ENCODE results near the gene OSBPL9. TPM values are rescaled to one million over a fixed set of nuclear protein-coding genes. Genes with fewer than 3 reads are reported as not detected.

The OSBPL9 gene
- polyA plus RNA-seq, 1 donor (not counting 4 experiments of a cell fraction or from before 2014, with no cell fraction given), result 62.7 TPM

DNA sequence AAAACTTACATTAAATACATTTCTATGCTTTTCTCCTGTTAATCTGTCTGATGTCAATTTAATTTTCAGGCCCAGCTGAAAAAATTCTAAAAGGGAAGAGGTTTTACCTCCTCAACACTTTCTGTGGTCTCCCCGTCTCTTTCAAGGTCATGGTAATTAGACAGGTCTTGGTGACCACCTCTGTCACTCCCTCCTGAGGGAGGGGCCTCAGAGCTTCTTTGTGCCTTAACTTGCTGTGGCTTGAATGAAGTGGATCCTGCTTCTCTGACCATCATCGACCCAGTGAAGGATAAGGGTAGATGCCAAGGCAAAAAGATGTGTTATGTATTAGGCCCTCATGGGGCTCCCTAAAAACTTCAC is 40.8 kb upstream of the OSBPL9 start:
- no peak overlapping the region for H3K4me3 ChIP-seq (ENCODE audit: control insufficient read depth in 2 of 3, extremely low read depth in 1 of 3, insufficient read depth in 2 of 3, low read depth in 1 of 3, low read length in 3 of 3)
- H3K36me3 ChIP-seq (ENCODE audit: control insufficient read depth in 2 of 2, extremely low read depth in 1 of 2, insufficient read depth in 2 of 2, low read length in 2 of 2), result no peaks in the 10 kb centered on the region
- TF ChIP-seq EZH2 (IDR thresholded peaks at IDR 0.05; ENCODE audit: low read length), result no peak
- no peak for TF ChIP-seq CTCF (optimal IDR thresholded peaks at IDR 0.05 in 1 of 3, IDR thresholded peaks at IDR 0.05 in 1 of 3, conservative IDR thresholded peaks at IDR 0.05 in 1 of 3; ENCODE audit: extremely low read depth in 1 of 3, insufficient read depth in 2 of 3, low read length in 3 of 3)
- no peak overlapping the region for H3K9ac ChIP-seq (ENCODE audit: control insufficient read depth, extremely low read depth, insufficient read depth, low read length)
- H3K27ac ChIP-seq (ENCODE audit: control insufficient read depth, insufficient read depth, low read length), result no peak overlapping the region
- no peak overlapping the region for H3K4me2 ChIP-seq (ENCODE audit: control insufficient read depth, extremely low read depth, insufficient read depth, low read depth, low read length)
- DNase-seq (ENCODE audit: low read depth, low spot score), result no peak
- no peaks in the 10 kb centered on the region for H3K9me3 ChIP-seq (ENCODE audit: control insufficient read depth, low read depth, low read length)
- no peaks in the 10 kb centered on the region for H4K20me1 ChIP-seq (ENCODE audit: control insufficient read depth, extremely low read depth, insufficient read depth, low read length)
- dilution Hi-C loops (cut with MboI; ENCODE audit: extremely low pct_ligation_motif_present, low sequenced_read_pairs), result no loop called here
- no peaks in the 10 kb centered on the region for H3K79me2 ChIP-seq (ENCODE audit: control insufficient read depth, insufficient read depth, low read length)
- H2AFZ ChIP-seq (ENCODE audit: control insufficient read depth, low read length), result no peak overlapping the region
- H3K9me1 ChIP-seq (ENCODE audit: control insufficient read depth, extremely low read depth, insufficient read depth, low read length), result no peaks in the 10 kb centered on the region
- no peaks in the 10 kb centered on the region for H3K27me3 ChIP-seq (ENCODE audit: control insufficient read depth, extremely low read depth, insufficient read depth, low read length)
- no peak for FAIRE-seq
- no peaks in the 10 kb centered on the region for H3K4me1 ChIP-seq (ENCODE audit: control insufficient read depth, extremely low read depth, insufficient read depth, low read length)

GRCh38 chr1:51576923-51577322 is 40.0 kb upstream of the OSBPL9 start:
- Histone ChIP-seq H4K20me1 (ENCODE audit: control insufficient read depth, extremely low read depth, insufficient read depth, low read length) (no peaks in the 10 kb centered on the region), H3K4me1 (ENCODE audit: control insufficient read depth, extremely low read depth, insufficient read depth, low read length) (no peaks in the 10 kb centered on the region), H3K9me1 (ENCODE audit: control insufficient read depth, extremely low read depth, insufficient read depth, low read length) (no peaks in the 10 kb centered on the region), H3K9ac (ENCODE audit: control insufficient read depth, extremely low read depth, insufficient read depth, low read length) (no peak overlapping the region), H3K36me3 (ENCODE audit: control insufficient read depth in 2 of 2, extremely low read depth in 1 of 2, insufficient read depth in 2 of 2, low read length in 2 of 2) (no peaks in the 10 kb centered on the region), H3K4me3 (ENCODE audit: control insufficient read depth in 2 of 3, extremely low read depth in 1 of 3, insufficient read depth in 2 of 3, low read depth in 1 of 3, low read length in 3 of 3) (no peak overlapping the region), H3K27ac (ENCODE audit: control insufficient read depth, insufficient read depth, low read length) (no peak overlapping the region), H3K79me2 (ENCODE audit: control insufficient read depth, insufficient read depth, low read length) (no peaks in the 10 kb centered on the region), H2AFZ (ENCODE audit: control insufficient read depth, low read length) (no peak overlapping the region), H3K27me3 (ENCODE audit: control insufficient read depth, extremely low read depth, insufficient read depth, low read length) (no peaks in the 10 kb centered on the region), H3K9me3 (ENCODE audit: control insufficient read depth, low read depth, low read length) (no peaks in the 10 kb centered on the region), H3K4me2 (ENCODE audit: control insufficient read depth, extremely low read depth, insufficient read depth, low read depth, low read length) (no peak overlapping the region)
- FAIRE-seq, result no peak
- TF ChIP-seq EZH2 (IDR thresholded peaks at IDR 0.05; ENCODE audit: low read length), result no peak
- no peak for TF ChIP-seq CTCF (optimal IDR thresholded peaks at IDR 0.05 in 1 of 3, IDR thresholded peaks at IDR 0.05 in 1 of 3, conservative IDR thresholded peaks at IDR 0.05 in 1 of 3; ENCODE audit: extremely low read depth in 1 of 3, insufficient read depth in 2 of 3, low read length in 3 of 3)
- dilution Hi-C loops (cut with MboI; ENCODE audit: extremely low pct_ligation_motif_present, low sequenced_read_pairs), result no loop called here
- no peak for DNase-seq (ENCODE audit: low read depth, low spot score)

Data from keratinocyte (primary cell).